GM12874 (cell line): ENCODE results near the gene KRT79.

Experiments used
- CTCF ChIP-seq: IDR thresholded peaks from 2 replicates; pipeline ENCODE4 v1.5.1; 2011; ENCODE audit warnings: low read depth, mild to moderate bottlenecking, control low read depth, low read length, moderate library complexity; ENCODE audit not compliant: insufficient read depth

Gene KRT79

GRCh38 chr12:52783563-52784316 lies 50.4 kb downstream of the KRT79 start:
- TF ChIP-seq CTCF = no peak

- TF ChIP-seq CTCF = no peak
Measured at GRCh38 chr12:52782502-52782901, 51.6 kb downstream of the KRT79 start.

- TF ChIP-seq CTCF = no peak
Measured at GRCh38 chr12:52781399-52782082, 52.6 kb downstream of the KRT79 start.

GRCh38 chr12:52779914-52780313 lies 54.2 kb downstream of the KRT79 start:
- no peak for TF ChIP-seq CTCF

- no peak for TF ChIP-seq CTCF
Measured at GRCh38 chr12:52778833-52779232, 55.3 kb downstream of the KRT79 start.

- no peak for TF ChIP-seq CTCF
Measured at GRCh38 chr12:52777566-52777965, 56.5 kb downstream of the KRT79 start.

- TF ChIP-seq CTCF = no peak
Measured at GRCh38 chr12:52776913-52777395, 57.2 kb downstream of the KRT79 start, which contains the start of gene KRT76. Gene KRT76, minus strand, starts transcription at chr12:52777345. Its CDS starts 54 bp downstream, at chr12:52777291.
